AML-193 (cell line): ENCODE measurements around the gene HMG20B.

Experiments used
- DNase-seq, 2 experiments: peaks; one replicate each; lab custom pipeline; 2025; lab: John Stamatoyannopoulos, UW

The HMG20B gene

GRCh38 chr19:3585301-3586126, 12.8 kb downstream of the HMG20B start, which contains the start of gene GIPC3:
Gene GIPC3, plus strand, starts transcription at chr19:3585478. Its CDS starts 120 bp downstream, at chr19:3585598.
- no peak for DNase-seq

- no peak for DNase-seq
Measured at GRCh38 chr19:3586127-3586626, 13.4 kb downstream of the HMG20B start.

GRCh38 chr19:3586707-3587346, 14.1 kb downstream of the HMG20B start:
- DNase-seq, result no peak

GRCh38 chr19:3589439-3589838, 16.7 kb downstream of the HMG20B start:
- no peak for DNase-seq

GRCh38 chr19:3589949-3590348, 17.2 kb downstream of the HMG20B start:
- no peak for DNase-seq

- DNase-seq, result no peak
Measured at GRCh38 chr19:3590991-3591659, 18.4 kb downstream of the HMG20B start.

- DNase-seq, result no peak
Measured at GRCh38 chr19:3591876-3592613, 19.3 kb downstream of the HMG20B start.

- no peak for DNase-seq
Measured at GRCh38 chr19:3593156-3593555, 20.4 kb downstream of the HMG20B start.

GRCh38 chr19:3595521-3596061, 22.8 kb downstream of the HMG20B start:
- DNase-seq, result no peak

- no peak for DNase-seq
Measured at GRCh38 chr19:3599776-3600187, 27.0 kb downstream of the HMG20B start.

- DNase-seq, result no peak
Measured at GRCh38 chr19:3601021-3601420, 28.3 kb downstream of the HMG20B start.

- DNase-seq, result no peak
Measured at GRCh38 chr19:3603121-3603811, 30.5 kb downstream of the HMG20B start.

GRCh38 chr19:3604227-3604986, 31.7 kb downstream of the HMG20B start:
- no peak for DNase-seq

GRCh38 chr19:3604987-3605343, 32.2 kb downstream of the HMG20B start:
- no peak for DNase-seq

- DNase-seq, result no peak
Measured at GRCh38 chr19:3605361-3605760, 32.6 kb downstream of the HMG20B start.

- no peak for DNase-seq
Measured at GRCh38 chr19:3605770-3606169, 33.0 kb downstream of the HMG20B start.

GRCh38 chr19:3606174-3606689, 33.5 kb downstream of the HMG20B start:
- no peak for DNase-seq

- no peak for DNase-seq
Measured at GRCh38 chr19:3606690-3607289, 34.0 kb downstream of the HMG20B start, which contains the start of gene TBXA2R. Gene TBXA2R, minus strand, starts transcription at chr19:3606875. Its CDS starts 6,241 bp downstream, at chr19:3600634.

GRCh38 chr19:3607303-3608078, 34.7 kb downstream of the HMG20B start:
- DNase-seq, result no peak
